GM18502 (cell line): Measurements from ENCODE around the gene ZNF91.
"Not testable (repeated sequence)": the region's sequence is repeated elsewhere in the genome, so short reads cannot be mapped to it uniquely, and the experiment has no call there.

Source experiments
- ATAC-seq: cut with Tn5 transposase; IDR thresholded peaks from one replicate; pipeline ENCODE4 v1.9.1; 2021; ENCODE audit warnings: mild to moderate bottlenecking; ENCODE audit not compliant: unreplicated experiment, poor library complexity

Gene ZNF91

DNA sequence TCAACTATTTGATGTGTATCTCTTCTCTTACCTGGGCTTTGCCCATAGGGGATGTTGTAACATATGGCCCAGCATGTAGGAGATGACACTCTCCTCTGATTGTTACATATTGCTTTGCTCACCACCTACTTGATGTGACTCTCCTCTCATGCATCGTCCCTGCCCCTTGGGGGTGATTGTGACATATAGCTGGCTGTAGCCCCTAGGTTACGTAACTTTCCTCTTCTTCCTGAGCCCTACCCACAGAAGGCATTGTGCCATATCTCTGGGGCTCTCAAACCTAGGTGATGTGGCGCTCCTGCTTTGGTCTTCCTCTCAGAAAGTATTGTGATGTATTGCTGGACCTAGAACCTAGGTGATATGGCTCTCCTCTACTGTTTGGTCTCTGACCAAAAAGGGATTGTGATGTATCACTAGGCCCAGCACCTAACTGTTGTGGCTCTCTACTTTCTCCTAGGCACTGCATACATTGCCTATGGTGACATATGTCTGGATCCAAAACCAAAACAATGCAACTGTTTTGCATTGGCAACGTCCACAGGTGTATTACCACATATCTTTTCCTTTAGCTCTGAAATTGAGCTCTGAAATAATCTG is 73.2 kb downstream of the ZNF91 start:
- no peak for ATAC-seq

DNA sequence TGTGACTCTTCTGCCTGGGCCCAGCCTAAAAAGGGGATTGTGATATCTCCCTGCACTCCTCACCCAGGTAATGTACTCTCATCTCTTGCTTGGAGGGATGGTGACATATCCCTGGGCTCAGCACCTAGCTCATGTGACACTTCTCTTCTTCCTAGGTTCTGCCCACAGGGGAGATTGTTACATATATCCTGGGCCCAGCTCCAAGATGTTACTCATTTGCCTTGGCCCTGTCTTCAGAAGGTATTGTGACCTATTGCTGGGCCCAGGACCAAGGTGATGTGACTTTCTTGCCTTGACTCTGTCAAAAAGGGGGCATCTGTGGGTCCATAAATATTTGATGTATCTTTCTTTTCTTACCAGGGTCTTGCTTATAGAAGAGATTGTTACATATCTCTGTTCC is 73.9 kb downstream of the ZNF91 start:
- ATAC-seq = not testable (repeated sequence)

DNA sequence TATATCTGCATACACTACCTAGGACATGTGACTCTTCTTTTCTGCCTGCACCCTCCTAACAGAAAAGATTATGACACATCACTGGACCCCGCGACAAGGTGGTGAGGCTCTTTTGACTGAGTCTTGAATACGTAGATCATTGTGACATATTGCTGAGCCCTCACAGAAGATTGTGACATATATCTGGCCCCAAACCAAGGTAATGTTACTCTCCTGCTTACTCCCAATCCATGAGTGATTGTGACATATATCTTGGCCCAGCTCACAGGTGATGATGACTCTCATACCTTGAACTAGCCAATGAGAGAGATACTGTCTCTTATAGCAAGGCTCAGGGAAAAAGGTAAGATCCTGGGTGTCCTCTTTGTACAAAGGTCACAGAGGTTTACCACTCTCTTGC is 75.7 kb downstream of the ZNF91 start:
- ATAC-seq = not testable (repeated sequence)

DNA sequence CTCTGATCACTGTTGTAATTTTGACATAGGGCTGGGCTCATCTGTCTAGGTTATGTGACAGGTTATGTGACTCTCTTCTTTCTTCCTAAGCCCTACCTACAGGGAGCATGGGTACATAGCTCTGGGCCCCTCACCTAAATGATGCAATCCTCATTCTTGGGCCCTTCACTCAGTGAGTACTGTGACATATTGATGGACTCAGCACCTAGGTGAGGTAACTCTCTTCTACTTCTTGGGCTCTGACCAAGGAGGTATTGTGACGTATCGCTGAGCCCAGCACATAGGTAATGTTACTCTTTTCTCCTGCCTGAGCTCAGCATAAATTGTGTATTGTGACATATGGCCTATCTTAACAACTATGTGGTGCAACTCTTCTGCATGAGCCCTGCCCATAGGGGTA is 76.3 kb downstream of the ZNF91 start:
- ATAC-seq = not testable (repeated sequence)

DNA sequence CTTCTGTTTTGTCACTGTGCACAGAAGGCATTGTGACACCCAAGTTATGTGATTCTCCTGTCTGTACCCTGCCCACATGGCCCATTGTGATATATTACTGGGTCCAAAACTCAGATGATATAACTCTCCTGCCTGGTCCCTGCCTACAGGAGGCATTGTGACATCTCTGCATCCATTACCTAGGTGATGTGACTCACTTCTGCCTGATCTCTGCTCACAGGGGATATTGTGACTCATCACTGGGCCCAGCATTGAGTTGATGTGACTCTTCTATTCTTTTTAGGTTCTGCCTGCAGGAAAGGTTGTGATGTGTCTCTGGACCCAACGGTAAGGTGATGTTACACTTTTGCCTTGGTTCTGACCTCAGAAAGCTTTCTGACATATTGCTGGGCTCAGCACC is 77.1 kb downstream of the ZNF91 start:
- no peak for ATAC-seq

DNA sequence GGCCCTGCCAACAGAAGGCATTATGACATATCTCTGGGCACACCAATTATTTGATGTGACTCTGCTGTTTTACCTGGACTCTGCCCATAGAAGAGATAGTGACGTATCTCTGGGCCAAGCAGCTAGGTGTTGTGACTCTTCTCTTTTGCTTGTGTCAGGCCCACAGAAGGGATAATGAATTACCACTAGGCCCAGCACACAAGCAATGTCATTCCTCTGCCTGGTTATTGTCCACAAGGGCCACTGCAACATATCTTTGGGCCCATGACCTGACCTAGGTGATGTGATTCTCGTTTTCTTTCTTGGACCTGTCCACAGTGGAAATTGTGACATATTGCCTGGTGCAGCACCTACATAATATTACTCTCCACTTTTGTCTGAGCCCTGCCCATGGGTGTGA is 80.0 kb downstream of the ZNF91 start:
- ATAC-seq = no peak

DNA sequence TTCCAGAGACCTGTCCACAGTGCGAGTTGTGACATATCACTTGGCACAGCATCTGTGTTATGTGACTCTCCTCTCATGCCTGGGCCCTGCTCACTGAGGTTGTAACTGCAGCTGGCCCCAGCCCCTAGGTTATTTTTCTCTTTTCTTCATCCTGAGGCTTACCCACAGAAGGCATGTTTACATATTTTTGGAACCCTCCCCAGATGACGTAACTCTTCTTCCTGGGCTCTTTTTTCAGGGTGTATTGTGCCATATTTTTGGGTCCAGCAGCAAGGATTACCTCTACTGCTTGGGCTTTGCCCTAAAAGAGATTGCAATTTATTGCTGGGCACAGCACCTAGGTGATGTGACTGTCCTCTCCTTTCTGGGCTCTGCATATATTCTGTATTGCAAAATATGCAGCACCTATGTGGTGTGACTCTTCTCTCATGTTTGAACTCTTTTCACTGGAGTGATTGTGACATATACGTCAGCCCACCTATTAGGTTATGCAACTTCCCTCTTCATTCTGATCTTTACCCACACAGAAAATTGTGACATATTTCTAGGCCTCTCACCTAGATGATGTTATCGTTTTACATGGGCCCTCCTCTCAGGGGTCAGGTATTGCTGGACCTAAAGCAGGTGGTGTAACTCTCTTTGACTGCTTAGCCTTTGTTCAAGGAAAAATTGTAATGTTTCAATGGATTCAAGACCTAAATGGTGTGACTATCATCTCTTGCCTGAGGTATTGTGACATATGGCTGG is 80.6 kb downstream of the ZNF91 start:
- ATAC-seq = no peak

DNA sequence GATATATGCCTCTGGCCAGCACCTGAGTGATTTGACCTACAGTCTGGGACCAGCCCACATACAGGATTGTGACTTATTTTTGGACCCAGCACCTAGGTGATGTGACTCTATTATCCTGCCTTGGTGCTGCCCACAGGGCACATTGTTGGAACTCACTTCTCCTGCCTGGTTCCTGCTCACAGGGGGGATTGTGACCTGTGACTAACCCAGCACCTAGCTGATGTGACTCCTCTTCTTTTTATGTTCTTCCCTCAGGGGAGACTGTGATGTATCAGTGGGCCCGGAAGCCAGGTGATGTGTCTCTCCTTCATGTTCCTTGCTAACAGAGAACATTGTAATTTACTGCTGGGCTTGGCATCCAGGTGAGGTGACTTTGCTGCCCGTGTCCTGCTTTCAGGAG is 82.1 kb downstream of the ZNF91 start:
- ATAC-seq = no peak

DNA sequence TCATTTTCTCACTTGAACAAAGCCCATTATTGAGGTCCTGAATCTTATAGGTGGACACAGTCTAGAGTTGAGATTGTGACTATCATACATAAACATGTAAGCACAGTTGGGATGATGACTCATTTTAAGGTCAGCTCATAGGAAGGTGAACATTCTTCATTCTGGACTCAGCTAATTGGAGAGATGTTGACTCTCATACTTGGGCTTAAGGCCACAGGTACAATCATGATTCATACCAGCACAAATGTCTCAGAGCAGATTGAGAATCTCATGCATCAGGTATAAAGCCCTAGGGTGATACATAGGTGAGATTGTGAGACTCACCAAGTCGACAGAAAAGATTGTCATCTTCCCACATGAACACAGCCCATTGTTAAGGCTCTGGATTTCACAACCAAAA is 82.8 kb downstream of the ZNF91 start:
- no peak for ATAC-seq

DNA sequence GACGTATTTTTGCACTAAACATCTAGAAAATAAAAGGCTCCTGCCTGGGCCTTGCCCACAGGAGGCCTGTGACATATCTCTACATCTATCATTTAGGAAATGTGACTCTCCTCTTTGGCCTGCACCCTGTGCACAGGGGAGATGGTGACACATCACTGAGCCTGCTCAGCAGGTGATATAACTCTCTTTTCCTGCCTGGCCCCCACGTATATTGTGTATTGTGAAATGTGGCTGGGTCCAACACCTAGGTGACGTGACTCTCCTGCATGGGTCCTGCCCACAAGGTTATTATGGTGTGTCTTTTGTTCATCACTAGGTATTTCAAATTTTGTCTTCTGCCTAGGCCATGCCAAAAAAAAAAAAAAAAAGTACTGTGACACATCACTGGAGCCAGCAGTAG is 83.7 kb downstream of the ZNF91 start:
- ATAC-seq = no peak

DNA sequence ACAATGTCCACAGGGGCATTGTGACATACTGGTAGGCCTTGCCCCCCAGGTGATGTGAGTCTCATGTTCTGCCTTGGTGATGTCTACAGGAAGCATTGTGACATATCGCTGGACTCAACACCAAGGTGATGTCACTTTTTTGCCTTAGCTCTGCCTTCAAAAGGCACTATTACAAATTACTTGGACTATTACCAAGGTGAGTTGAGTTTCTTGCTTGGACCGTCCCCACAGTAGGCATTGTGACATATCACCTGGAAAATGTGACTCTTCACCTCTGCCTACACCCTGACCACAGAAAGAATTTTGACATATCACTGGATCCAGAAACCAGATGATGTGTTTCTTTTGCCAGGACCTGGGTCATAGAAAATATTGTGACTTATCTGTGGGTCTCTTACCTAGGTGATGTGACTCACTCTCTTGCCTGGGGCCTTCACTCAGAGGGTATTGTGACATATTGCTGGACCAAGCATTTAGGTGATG is 84.5 kb downstream of the ZNF91 start:
- ATAC-seq = no peak

DNA sequence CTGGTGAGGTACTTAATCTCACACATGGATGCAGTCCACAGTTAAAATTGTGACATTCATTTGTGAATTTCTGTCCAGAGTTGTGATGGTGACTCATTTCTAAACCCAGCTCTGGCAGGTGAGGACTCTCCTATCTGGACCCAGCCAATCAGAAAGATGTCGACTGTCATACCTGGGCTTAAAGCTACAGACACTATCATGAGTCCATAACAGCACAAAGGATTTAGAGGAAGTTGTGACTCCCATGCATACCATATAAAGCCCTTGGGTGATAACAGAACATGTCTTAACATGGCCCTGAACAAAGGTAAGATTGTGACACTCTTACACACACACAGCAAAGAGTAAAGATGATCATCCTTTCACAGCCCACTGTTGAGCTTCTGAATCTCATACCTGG is 85.3 kb downstream of the ZNF91 start:
- no peak for ATAC-seq

DNA sequence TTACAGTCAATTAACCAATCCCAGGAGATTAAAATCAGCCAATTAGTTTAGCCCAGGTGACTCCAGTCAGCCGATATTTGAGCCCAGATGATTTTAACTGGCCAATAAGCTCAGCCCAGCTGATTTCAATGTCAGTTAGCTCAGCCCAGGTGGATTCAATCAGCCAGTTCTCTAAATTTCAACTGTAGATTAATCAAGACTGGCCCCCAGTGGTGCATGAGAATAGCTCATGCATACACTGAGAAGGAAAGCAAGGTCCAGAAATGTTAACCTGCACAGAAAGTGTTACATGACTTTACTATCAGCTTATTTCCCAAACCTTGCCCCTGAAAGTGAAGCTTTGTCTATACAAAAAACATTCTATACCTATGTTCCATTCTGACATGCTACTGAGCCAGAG is 89.7 kb downstream of the ZNF91 start:
- no peak for ATAC-seq

DNA sequence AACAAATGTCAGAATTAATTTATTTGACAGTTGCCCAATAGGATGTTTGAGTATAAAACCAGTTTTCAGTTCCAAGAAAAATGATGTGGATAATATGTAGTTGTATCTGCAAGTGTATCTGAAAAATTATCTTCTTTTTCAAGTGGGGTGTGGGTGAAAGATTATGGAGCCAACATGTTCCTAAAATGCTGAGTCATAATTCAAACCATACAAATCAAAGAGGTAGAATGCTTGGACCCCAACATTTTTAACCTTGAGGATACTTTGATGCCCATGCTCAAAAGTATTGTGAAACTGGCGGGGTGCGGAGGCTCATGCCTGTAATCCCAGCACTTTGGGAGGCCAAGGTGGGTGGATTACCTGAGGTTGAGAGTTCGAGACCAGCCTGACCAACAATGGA is 91.0 kb downstream of the ZNF91 start:
- ATAC-seq = no peak

DNA sequence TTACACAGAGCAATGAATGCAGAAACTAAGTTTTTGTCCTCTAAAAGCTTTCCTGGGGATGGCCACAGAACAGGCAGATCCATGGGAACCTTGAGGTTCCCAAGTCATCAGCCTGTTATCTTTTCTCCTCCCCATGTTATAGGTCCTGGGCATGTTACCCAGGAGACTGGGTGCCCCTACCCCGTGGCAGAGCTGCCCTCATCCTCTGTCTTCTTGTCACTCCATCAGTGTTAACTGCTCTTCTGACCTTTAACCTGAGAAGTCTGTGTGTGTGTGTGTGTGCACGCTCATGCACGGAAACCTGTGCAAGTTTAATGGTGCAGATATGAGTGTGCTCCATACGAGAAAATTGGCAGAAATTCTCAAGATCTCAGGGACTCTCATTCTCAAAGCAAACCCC is 101.1 kb downstream of the ZNF91 start:
- no peak for ATAC-seq

DNA sequence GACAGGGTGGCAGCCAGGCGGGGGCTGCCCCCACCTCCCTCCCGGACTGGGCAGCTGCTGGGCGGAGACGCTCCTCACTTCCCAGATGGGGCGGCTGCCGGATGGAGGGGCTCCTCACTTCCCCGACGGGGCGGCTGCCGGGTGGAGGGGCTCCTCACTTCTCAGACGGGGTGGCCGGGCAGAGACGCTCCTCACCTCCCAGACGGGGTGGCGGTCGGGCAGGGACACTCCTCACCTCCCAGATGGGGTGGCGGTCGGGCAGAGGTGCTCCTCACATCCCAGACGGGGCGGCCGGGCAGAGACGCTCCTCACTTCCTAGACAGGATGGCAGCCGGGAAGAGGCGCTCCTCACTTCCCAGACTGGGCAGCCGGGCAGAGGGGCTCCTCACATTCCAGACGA is 105.3 kb downstream of the ZNF91 start:
- not testable (repeated sequence) for ATAC-seq
